Measurements from ENCODE around the gene SLC15A3.
"Not testable (repeated sequence)": the region's sequence is repeated elsewhere in the genome, so short reads cannot be mapped to it uniquely, and the experiment has no call there.

The SLC15A3 gene

DNA sequence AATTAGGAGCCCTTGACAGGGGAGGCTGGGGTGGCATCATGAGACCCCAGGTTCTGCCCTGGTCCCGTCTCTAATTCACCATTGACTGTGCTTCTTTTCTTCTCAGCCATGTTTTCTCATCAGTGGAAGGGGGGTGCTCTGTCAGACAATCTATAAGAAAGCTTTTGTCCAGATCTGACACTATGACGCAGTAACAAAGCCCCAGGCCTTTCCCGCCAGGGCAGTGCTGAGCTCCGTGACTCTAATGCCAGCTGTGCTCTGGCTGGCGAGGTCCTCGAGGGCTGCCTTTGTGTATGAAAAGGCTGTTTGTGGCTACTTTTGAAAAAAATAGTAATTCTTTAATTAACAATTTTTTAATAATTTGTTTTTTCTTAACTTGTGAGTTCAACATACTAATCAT is 22.8 kb upstream of the SLC15A3 start:
- DNase-seq, result peak; percentile 52

DNA sequence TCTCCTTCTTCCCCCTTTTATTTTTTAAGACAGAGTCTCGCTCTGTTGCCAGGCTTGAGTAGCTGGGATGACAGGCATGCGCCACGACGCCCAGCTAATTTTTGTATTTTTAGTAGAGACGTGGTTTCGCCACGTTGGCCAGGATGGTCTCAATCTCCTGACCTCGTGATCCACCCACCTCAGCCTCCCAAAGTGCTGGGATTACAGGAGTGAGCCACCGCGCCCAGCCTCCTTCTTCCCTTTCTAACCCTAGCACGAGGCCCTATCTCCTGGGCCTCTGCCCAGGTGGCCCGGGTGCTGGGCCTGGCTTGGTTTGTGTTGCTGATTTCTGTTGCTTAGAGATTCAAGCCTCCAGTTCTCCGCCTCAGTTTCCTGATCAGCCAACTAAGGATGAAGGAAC is 22.3 kb upstream of the SLC15A3 start:
- not testable (repeated sequence) for DNase-seq

DNA sequence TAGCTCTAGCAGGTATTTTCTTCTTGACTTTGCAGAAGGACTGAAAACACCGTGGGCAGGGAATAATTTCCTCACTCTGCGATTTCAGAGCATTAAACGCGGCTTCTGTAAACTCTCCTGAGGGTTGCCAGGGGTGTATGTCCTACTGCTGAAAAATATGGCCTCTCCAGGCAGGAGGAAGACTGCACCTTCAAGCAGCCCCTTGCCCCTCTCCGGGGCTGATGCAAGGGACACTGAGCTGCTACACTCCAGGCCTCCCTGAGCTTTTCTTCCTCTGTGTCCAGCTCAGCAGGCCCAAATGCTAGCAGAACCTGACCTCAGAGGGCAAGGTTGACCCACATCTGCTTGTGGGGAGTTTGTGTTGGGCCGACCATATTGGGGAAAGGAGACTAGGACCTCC is 21.7 kb upstream of the SLC15A3 start:
- no peak for DNase-seq

DNA sequence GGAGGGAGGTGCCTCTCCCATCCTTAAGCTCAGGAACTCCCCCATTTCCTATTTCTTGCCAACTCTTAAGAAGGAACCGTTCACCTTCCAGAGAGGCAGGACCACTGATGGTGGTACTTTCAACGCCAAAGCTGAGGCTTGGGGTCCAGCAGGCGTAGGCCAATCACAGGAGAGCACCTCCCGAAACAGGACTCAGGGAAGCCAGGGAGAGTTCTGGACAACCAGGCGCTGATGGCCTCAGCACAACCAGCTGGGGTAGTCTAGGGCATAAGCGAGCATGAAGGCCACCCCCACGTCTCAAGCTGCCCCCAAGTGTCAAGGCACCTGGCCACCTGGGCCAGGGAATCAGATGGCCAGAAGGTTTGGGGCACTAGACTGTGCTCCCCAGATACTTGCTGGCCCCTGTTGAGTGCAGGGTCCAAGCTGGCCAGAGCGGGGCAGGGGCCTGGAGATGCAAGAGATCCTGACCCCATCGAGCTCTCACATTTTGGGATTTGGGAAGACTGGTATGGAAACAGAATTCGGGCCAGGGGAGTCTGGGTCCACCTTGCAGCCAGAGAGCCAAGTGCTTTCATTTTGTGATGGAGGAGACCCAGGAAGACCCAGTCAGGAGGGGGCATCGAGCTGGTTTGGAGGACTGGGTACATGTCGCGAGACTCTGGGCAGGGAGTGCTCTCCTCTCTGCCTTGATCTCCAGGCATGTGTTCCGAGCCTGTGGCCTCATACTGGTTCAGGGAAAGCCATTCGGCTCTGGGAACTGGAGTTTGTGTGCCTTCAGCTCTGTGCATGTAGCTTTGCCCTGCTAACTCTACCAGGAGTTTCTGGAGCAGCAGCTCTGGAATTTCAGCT is 20.4 kb upstream of the SLC15A3 start:
- DNase-seq, result peak; percentile 52

DNA sequence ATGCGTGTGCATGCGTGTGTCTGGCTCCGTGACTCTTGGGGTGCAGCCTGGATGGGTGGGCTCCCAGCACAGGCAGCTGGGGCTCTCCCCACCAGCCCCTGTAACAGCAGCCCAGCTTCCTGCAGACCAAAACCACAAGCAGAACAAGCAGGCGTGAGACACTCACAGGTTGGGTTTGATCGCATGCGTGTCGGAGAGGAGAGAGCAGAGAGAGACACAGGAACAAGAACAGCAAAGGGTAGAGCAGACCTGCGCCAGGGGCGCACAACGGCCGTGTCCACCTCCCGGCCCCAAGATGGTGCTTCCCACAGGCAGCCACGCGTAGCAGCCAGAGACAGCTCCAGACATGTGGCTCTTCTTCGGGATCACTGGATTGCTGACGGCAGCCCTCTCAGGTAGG is 19.5 kb upstream of the SLC15A3 start, which contains the start of gene CD6:
Gene CD6 (plus strand): TSS at position 161 of the 400 bp plus-strand sequence. CDS start 186 bp downstream, at position 347.
- DNase-seq, result peak; percentile 77

DNA sequence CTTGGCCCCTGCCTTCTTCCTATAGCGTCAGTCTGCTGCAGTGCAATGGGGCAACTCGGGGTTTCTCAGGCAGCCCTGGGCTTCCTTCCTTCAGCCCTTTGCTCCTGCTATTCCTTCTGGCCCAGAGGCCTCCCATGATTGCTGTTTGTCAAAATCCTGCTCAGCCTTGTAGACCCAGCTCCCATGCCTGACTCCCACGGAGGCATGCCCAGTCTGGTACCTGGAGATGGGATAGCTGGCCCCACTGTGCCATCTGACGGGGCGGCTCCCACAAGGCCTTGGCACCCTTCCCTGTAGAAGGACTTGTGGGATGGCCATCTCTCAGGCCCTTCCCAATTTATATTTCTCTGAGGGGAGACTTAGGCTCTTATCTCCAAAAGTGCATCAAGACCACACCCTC is 18.9 kb upstream of the SLC15A3 start:
- DNase-seq, result no peak

DNA sequence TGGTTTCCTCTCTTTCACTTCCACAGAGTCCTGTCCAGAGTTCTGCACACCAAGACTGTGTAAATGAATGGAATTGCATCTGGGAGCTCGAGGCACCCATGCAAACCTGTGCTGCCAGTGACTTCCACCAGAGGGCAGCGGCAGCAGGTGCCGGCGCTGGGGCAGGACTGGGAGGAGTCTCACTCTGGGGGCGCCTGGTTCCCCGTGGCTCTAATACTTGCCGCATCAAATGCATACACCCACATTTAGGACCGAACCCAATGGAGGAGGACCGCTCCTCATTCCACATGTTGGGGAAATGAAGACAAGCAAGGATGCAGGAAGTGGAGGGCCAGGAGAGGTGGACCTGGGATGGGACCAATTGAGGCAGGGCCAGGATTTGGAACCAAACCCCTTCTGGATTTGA is 18.4 kb upstream of the SLC15A3 start:
- DNase-seq, result peak; percentile 85

DNA sequence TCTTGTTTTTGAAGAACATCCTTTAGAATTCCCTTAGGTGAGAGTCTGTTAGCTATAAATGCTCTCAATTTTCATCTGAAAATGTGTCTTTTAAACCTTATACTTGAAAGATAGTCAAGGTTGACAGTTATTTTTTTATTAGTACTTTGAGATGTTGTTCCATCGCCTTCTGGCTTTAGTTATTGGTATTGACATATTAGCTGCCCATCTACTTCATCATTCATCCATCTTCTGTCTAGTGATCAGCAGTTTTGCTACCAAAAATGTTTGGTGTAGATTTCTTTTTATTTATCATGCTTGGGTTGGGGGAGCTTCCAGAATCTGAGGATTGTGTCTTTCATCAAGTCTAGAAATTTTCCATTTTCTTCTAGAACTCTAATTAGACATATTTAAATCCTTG is 16.2 kb upstream of the SLC15A3 start:
- no peak for DNase-seq

DNA sequence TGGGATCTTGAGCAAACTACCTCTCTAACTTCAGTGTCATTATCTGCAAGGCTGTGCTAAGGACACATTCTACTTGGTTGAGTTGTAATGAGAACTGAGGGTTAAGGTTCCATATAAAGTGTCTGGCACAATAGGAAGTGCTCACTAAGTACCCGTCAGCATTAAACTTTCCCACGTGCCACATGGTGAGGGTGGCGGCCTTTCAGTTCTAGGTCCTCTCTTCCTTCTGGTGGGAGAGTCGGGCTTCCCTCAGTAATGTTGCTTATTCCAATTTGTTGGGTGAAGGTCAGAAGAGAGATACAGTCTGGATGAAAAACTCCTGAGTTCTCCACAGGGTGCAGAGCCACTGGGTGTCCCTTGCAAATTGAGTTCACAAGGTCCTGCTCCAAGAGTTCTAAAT is 14.9 kb upstream of the SLC15A3 start:
- no peak for DNase-seq

DNA sequence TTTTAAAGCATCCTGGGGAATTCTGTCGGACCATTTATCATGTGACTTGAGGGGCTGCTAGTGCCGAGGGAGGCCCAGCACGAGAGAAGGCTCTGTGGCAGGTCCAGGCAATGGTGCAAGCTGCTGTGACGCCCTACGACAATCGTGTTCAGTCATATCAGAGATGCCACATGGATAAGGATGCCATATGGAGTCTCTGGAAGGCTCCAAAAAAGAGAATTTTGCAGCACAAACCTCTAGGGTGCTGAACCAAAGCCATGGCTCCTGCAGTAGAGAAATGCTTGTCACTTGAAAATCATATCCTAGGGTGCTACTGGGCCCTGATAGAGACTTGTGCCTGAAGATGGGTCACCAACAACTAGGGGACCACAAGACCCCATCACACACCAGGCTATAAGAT is 12.8 kb upstream of the SLC15A3 start:
- DNase-seq, result no peak

DNA sequence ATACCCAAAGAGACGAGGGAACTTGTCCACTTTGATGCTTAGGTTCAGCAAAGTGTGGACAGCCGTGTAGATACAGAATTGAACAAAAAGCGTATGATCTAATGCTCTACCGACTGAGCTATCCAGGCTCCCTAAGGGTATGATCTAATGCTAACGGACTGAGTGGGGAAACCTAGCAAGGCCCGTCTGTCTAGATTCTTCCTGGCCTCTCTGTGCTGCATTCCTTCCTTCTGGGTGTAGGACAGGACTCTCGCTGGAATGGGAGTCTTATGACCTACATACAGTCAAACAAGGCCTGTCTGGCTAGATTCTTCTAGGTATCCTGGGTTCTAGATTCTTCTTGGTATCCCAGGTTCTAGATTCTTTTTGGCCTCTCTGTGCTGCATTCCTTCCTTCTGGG is 8.4 kb upstream of the SLC15A3 start:
- DNase-seq, result no peak

DNA sequence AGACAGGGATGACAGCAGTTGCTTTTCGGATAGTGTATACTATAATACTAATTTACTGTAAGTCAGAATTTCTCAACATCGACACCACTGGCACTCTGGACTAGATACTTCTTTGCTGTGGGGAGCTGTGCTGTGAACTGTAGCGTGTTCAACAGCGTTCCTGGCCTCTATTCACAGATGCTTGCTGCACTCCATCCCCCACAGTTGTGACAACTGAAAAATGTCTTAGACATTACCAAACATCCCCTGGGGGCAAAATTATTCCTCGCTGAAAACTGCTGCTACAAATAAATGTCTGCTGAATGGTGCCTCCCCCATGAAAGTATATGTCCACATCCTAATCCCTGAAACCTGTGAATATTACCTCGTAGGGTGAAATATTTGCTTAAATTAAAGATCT is 7.5 kb upstream of the SLC15A3 start:
- DNase-seq, result no peak

DNA sequence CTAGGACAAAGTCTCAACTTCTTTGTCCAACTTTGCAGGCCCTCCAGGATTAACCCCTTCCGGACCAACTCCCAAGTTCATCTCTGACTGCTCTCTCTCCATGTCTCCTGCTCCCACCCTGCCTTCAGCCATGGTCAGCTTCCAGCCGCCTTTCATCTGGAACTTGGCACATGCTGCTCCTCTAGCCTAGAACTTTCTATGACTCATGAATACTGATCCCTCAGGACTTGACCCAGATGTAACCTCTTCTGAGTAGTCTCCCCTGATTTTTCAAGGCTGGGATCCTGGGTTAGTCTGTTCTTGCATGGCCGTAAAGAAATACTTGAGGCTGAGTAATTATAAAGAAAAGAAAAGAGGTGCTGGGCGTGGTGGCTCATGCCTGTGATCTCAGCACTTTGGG is 5.2 kb upstream of the SLC15A3 start:
- DNase-seq, result no peak

DNA sequence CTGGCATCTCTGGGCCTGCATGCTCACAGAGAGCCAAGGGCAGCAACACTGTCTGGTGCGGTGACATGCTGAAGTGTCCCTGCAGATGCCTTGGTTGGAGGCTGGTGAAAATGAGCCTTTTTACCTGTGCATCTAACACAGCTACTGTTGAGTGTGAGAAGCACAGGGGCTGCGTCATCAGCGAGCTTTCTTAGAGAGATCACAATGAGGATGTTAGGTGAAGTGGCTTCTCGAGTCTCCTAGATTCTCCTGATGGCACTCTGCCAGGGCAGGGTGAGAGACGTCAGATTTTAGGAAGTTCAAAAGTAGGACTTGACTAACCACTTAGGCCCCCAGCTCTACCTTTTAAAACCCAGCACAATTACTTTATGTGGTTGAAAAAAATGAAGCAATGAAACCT is 3.6 kb upstream of the SLC15A3 start:
- DNase-seq, result no peak

DNA sequence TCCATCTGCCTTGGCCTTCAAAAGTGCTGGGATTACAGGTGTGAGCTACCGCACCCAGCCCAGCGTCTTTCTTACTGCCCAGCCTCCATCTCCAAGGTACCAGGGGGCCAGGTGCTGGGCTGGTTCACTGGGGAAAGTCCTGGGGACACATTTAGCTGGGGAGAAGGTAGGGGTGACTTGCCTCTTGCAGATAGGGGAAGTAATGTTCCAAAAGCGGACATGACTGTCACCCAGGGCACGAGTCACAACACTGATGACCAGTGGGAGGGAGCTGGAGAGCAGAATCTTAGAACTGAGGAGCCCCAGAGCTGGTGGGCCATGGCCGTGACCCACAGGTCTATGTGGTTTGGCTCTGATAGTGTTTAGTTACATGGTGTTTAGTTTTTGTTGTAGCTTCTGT is 2.4 kb upstream of the SLC15A3 start:
- DNase-seq, result no peak

DNA sequence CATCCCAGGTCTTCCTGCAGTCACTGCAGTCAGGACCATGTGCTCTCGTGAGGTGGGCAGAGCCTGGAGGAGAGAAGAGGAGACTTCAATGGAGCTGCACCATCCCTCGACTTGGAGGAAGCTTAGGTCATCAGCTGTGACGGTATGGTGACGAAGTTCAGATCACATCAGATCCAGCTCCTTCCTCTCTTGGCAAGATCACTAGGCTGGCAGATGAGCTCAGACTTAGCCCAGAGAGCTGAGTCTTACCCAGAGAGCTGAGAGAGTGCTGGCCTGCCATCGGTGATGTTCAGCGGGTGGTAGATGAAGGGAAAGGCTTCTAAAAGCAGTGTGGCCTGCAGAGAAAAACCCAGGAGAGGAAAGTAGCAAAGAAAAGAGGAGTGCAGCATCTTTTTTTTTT is 1.8 kb upstream of the SLC15A3 start:
- DNase-seq, result no peak

DNA sequence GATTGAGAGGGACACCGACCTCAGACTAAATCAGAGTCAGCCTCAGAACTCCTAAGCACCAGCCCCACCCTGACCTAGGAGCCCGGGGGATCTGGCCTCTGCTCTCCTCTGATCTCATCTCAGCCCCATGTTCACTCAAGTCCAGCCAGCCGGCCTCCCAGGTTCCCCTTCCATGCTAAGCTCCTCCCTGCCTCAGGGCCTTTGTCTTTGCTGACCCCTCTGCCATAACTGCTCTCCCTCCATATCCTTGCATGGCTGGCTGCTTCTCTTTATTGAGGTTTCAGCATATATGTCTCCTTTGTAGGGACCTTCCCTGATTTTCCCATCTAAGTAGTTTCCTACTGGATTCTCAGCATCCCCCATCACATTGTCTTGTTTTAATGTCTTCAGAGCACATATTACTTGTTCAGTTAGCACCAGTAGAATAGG is 780 bp upstream of the SLC15A3 start:
- DNase-seq, result no peak

DNA sequence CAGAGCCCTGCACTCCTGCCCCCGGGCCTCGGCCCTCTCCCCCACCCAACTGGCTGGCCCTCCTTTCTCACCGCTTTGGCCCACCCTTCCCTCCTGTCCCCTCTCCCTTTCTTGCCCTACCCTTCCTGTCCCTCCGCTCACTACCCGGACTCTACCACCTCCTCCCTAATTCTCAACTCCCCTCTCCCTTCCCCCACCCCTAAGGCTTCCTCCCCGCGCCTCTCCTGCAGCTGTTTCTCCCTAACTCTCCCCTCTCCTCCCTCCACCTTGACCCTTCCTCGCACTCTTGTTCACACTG is 421 bp downstream of the SLC15A3 start:
- DNase-seq, result no peak

DNA sequence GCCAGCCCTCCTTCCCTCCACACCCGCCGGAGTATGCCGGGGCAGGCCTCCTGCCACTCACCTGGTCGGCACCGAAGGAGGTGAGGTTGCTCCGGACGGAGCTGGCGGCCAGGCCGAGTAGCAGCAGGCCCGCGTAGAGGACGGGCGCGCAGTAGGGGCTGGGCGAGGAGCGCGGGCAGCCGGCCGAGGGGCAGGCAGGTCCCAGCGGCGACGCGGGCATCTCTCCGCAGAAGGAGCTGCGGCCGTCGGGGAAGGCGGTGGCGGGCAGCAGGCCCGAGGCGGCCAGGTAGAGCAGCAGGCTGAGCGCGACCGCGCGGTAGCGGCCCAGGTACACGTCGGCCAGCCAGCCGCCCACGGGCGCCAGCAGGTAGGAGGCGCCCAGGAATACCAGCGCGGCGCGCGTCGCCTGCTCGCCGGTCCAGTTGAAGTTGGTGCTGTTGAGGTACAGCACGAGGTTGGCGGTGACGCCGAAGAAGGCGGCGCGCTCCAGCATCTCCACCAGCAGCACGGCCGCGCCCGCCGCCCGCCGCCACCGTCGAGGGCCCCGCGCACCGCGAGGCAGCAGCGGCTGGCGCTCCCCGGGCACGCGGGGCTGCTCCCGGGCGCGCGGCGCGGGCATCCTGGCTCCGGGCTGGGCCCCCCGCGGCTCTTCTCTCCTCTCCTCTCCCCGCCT is 907 bp downstream of the SLC15A3 start:
- DNase-seq, result peak; percentile 20

DNA sequence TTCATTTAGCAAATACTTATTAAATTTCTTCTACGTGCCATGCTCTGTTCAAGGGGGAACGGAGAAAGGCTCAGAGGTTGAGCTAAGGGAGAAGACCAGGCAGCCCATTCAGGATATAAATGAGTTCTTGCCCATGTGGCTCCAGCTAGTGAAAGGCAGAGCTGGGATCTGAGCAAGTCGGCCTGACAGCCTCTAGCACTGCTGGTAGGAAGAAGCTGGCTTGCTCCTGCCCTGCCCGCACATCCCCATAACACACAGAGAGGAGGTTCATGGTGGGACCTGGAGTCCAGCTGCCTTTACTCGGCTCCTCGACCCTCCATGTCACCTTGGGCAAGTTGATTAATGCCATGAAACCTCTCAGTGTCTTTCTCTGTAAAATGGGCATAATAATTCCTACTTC is 2.0 kb downstream of the SLC15A3 start:
- DNase-seq, result no peak

DNA sequence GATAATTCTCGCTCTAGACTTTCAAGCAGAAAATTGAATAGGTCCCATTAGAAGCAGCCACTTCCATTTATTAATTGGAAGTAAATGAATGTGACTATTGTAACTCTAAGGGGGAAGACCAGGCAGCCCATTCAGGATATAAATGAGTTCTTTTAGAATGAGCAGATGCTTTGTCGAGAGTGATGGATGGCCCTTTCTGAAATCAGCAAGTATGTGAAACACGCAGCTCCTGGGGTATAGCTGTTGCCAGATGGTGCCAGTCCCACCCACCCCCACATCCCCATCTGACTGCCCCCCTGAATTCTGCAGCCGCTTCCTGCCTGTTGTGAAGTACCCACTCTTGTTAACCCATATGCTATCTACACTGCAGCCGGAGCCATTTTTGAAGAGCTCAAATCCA is 3.7 kb downstream of the SLC15A3 start:
- DNase-seq, result no peak

DNA sequence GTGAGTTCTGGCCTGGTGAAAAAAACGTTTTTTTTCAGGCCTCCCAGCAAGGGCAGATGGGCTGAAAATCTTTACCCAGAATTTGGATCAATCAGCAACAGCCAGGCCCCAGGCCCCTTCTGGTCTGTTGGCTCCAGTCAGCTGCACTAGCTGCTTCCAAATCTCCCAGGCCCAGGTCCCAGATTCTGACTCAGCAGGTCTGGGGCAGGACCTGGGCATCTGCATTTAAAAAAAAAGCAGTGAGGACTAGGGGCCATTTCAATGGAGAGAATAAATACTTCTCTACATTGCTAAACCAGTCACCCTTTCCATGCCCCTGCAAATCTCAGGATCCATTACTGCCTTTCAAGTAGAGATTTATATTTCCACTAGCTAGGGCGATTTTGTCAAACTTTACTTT is 4.3 kb downstream of the SLC15A3 start:
- DNase-seq, result no peak

DNA sequence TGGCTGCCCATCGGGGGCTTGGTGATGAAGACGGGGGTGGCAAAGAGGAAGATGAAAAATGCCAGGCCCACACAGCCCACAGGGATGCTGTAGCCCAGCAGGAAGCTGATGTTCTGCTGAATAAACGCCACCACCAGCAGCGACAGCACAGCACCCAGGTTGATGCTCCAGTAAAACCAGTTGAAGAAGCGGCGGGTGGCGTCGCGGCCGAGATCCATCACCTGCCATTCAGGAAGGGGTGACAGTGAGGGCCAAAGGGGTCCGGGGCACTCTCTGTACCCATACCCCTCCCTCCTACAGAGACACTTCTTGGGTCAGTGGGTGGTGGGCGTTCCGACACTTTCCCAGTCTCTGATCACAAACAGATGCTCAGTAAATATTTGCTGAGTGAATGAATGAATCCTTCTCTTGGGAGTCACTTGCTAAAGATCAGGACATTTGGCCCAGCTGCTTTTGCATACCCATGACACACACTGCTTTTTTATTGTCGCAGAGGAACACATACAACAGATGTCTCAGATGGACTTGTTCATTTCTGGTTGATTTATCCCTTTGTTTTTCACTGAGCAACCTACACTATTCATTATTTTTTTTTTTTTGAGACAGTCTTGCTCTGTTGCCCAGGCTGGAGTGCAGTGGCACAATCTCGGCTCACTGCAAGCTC is 5.2 kb downstream of the SLC15A3 start:
- no peak for DNase-seq

DNA sequence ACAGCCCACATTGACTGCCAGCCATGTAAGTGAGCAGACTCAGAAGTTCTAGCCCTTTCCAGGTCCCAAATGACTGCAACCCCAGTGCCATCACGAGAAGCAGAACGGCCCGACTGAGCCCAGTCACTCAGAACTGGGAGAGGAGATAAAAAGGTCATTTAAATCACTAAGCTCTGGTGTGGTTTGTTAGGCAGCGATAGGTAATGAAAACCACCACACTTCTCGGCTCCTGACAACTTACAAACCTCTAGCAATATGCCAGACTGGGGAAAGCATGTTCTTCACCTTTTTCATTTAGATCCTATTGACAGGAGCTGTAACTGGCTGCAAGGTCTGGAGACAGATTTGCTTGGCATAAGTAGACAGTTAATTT is 6.7 kb downstream of the SLC15A3 start:
- DNase-seq, result no peak
